NCI-H774 (cell line): Measurements from ENCODE around the gene CACNA1A.

ENCODE experiments used
- DNase-seq: peaks from one replicate; lab custom pipeline; 2025; lab: John Stamatoyannopoulos, UW

Gene CACNA1A

DNA sequence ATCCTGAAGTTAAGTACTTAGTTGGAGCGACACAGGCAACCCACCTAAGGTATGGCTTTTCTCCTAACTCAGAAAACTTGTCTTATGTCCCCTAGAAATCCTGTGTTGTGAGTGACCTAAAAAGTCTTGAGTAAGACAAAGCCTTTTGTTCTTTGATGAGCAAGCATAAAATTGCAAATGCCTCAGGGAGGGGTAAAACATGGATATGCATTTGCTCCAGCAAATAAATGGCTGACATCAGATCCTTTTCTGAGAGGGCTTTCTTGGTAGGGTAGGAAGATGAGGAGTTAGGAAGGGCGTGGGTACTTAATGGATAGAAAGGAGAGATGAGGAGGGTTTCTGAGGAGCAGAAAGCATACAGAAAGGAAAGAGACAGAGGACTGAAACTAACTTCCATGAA is 192.4 kb downstream of the CACNA1A start:
- DNase-seq, result no peak

GRCh38 chr19:13309864-13310263 is 196.4 kb downstream of the CACNA1A start:
- no peak for DNase-seq

DNA sequence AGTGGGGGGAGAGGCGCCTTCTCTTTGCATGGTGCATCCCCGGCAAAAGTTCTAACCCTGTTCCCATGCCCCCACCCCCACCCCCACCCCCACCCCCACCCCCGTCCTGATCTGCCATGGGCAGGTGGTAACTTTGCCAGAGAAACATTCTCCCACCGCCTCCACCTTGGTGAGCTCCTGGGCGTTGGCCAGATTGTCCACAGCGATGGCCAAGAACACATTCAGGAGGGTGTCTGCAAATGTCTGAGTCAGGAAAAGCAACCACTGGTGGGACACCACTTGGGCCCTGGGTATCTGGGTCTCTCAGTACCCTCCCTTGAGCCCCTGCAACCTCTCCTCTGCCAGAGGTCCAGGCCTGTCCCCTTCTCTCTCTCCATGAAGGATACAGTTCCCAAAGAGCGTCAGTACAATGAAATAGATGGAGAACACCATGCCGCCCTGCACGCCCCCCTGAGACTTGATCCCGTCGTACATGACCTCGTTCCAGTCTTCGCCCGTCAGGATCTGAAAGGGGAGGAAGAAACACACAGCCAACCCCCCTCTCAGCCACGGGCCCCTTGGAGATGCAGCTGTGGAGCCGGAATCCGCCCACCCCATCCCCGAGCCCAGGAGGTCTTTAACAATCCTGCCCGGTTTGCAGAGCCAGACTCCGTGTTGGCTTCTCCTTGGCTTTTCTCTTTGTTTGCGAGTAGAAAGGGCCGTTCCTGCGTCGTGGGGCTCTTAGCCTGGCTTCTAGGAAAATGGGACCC is 202.7 kb downstream of the CACNA1A start:
- DNase-seq, result no peak

- no peak for DNase-seq
Measured at GRCh38 chr19:13302526-13303270, 203.6 kb downstream of the CACNA1A start.

GRCh38 chr19:13301627-13302334 is 204.5 kb downstream of the CACNA1A start:
- DNase-seq, result no peak

DNA sequence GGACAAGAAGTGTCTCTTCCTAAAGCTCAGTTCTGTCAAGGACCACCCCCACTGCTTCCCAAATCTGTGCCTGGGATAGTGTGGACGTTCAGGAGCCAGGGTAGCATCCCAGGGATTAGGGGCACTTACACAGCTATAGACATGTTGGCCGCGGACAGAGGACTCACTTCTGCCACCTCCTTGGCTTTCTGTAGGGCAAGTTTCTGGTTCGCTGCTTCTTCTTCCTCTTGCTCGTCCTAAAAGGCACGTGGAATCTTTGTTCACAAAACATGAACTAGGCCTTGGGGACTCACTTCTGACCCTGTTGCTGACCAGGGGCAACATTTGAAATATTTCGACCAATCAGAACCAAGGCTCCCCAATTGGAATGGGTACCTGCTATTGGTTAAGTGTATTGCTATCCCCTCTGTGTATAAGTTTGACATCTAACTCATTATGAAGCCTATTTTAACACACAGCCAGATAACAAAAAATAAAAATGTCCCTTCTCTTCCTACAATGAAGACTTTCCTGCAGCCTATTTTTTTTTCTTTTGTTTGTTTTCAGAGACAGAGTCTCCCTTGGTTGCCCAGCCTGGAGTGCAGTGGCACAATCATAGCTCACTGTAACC is 205.8 kb downstream of the CACNA1A start:
- DNase-seq, result no peak

DNA sequence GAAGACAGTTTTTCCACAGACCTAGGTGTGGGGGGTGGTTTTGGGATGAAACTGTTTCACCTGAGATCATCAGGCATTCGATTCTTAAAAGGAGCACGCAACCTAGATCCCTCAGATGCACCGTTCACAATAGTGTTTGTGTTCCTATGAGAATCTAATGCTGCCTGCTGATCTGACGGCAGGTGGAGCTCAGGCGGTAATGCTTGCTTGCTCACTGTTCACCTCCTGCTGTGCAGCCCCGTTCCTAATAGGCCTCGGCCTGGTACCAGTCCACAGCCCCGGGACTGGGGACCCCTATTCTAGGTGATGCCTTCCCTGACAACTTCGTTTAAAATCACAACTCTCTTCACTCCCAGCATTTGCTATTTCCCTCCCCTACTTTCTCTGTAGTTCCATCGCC is 206.4 kb downstream of the CACNA1A start:
- DNase-seq, result peak; percentile 6

DNA sequence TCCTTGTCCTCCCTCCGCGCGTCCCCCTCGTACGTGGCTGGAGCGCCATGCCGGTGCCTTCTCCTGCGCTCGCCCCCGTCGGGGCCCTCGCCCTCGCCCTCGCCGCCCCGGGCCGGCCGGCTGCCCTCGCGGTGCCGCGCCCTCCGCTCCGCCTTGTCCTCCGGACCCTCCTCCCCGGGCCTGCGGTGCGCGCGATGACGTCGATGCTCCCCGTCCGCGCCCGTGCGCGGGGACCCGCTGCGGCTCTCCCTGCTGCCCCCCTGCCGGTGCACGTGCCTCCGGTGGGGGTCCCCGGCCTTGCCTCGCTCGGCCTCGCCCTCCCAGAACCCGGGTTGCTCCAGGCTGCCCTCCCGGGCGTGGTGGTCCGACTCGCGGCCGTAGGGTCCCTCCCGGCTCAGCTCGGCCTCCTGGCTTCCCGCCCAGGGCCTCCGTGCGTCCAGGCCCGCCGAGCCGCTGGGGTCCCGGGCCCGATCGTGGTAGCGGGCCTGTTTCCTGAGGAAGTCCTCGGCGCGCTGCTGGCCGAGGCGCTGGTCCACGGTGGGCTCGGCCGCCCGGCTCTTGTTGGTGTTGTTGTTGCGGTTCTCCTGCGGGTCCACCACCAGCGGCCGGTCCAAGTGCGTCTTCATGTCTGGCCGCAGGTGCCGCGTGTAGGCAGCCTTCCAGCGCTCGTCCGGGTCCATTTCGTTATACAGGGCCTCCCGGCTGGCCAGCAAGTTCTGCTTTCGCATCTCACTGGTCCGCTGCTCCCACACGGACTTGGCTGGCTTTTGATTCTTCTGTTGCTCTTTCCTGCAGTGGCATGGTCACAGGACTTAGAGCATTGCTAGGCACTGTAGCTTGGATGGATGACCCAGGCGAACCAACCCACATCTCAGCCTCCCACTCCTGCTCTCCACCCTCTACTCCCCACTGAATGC is 207.5 kb downstream of the CACNA1A start:
- no peak for DNase-seq

DNA sequence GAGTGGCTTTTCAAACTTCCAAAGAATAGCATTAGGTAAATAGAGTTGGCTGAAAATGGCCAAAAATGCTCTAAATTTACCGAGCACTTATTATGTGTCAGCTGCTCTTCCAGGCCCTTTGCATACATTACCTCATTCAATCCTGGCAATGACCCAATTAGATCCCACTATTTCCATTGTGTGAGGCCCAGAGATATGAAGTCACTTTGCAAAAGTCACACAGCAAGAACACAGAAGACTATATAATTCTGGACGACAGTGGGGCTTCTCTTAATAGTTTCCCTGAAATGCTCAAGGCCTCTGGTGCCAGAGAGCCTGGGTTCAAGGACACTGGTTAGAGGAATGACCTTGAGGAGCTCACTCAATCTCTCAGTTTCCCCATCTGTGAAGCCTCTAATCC is 209.3 kb downstream of the CACNA1A start:
- no peak for DNase-seq

- no peak for DNase-seq
Measured at GRCh38 chr19:13294812-13295567, 211.3 kb downstream of the CACNA1A start.

GRCh38 chr19:13291913-13292312 is 214.4 kb downstream of the CACNA1A start:
- DNase-seq, result no peak

GRCh38 chr19:13290741-13291140 is 215.5 kb downstream of the CACNA1A start:
- DNase-seq, result no peak

DNA sequence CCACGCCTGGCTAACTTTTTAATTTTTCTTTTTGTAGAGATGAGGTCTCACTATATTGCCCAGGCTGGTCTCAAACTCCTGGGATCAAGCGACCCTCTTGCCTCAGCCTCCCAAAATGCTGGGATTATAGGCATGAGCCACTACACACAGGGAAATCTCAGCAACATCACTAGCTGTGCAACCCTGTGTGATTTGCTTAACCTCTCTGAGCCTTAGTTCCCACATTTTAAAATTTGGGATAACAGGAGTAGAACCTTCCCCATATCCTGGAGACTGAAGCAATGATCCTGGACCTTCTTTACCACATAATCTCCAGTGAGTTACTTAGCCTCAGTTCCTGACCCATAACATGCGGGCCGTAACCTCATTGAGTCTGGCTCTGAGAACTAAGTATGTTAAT is 217.0 kb downstream of the CACNA1A start:
- no peak for DNase-seq

GRCh38 chr19:13286195-13286985 is 219.9 kb downstream of the CACNA1A start:
- no peak for DNase-seq

GRCh38 chr19:13284929-13285928 is 221.1 kb downstream of the CACNA1A start:
- no peak for DNase-seq

GRCh38 chr19:13283871-13284270 is 222.4 kb downstream of the CACNA1A start:
- DNase-seq, result no peak

- DNase-seq, result no peak
Measured at GRCh38 chr19:13282486-13283065, 223.7 kb downstream of the CACNA1A start.
